GM10847 (cell line): Measurements from ENCODE around the gene SPATA21.

Experiments used
- POLR2A ChIP-seq: IDR thresholded peaks from 2 replicates; pipeline ENCODE4 v1.6.1; 2011; ENCODE audit not compliant: insufficient read length; ENCODE audit errors: extremely low read depth

SPATA21 gene

GRCh38 chr1:16436946-16437474, at the start of gene SPATA21:
SPATA21 (minus strand) TSS chr1:16437424; CDS start chr1:16431371, 6,053 bp downstream.
- TF ChIP-seq POLR2A: no peak

DNA sequence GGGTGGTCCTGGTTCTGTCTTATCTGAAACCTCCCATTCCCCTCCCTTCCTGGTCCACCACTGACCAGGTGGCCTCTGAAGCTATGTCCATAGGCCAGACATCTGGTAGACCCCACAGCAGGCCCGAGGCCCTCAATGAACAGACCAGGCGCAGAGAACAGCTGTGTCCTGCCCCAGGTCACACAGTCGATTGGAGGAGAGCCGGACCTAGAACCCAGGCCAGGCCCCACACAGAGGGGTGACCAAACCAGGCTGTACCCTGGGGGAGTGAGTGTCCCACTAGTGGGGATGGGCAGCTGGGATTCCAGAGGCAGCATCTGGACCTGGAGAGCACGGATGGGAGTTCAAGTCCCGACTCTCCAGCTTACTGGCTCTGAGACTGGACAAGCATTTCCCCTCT, 47.7 kb upstream of the SPATA21 start:
- TF ChIP-seq POLR2A: no peak

DNA sequence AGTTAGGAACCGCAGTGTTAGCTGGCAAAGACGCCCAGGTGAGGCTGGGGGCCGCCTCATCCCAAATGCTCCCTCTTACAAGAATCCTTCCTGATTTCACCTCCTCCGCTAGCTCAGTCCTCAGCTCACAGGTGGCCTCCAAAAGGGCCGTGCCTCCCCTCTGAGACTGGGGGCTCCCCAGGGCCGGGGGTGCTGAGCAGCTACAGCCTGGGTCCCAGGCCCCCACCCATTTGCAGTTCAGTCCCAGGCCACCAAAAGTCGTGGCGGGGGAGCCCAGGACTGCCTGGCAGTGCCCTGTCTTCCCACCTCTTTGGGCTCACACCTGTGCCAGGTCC, 47.2 kb upstream of the SPATA21 start:
- TF ChIP-seq POLR2A: no peak

DNA sequence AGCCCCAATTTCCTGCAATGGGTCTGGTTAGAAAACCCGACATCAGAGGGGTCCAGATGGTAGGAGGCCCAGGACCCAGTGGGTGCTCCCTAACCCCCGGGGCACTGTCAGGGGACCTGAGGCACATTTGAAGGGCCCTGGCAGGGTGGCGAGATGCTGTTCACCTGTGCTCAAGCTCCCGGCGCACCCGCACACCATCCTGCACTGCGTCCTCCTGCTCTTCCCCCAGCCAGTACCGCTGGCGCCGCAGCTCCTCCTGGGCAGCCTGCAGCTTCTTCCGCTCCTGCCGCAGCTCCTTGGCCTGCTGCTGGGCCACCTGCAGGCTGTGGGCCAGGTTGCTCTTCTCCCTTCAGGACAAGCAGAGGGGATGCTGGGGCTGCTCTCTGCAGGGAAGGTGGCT, 40.9 kb upstream of the SPATA21 start:
- no peak for TF ChIP-seq POLR2A

GRCh38 chr1:16474166-16474800, 37.1 kb upstream of the SPATA21 start:
- no peak for TF ChIP-seq POLR2A

DNA sequence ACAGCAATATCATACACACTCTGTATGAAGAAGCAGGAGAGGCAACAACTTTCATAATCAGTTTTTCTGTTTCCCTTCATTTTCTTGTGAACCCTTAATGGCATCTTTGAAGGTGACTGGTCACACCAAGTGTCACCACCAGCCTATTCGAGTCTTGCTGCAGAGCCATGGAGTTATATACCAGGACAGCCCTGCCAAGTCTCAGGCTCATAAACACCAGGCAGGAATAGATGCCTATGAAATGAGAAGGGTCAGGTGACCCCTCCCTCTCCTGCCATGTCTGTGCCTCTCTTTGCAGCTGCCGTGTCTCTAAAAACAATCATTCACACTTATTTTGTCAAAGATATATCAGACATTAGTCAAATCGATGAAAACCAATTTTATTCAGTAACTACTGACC, 31.3 kb upstream of the SPATA21 start:
- TF ChIP-seq POLR2A: no peak

DNA sequence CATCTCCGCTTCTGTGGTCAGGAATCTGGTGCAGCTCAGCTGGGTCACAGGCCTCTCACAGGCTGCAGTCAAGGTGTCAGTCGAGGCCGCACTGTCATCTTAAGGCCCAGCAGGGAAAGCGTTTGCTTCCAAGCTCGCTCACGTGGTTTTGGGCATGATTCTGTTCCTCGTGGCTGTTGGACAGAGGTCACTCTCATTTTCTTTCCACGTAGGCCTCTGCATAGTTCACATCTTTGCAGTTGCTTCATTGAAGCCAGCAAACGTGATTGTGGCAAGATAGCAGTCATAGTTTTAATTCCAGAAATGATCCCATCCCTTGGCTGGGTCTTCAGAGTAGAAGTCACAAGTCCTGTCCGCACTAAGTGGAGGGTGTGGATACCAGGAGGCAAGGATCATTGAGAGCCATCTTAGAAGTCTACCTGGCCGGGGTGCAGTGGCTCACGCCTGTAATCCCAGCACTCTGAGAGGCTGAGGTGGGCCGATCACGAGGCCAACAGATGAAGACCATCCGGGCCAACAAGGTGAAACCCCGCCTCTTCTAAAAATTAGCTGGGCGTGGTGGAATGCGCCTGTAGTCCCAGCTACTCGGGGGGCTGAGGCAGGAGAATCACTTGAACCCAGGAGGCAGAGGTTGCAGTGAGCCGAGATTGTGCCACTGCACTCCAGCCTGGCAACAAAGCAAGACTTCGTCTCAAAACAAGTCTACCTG, 27.8 kb upstream of the SPATA21 start:
- TF ChIP-seq POLR2A: no peak

DNA sequence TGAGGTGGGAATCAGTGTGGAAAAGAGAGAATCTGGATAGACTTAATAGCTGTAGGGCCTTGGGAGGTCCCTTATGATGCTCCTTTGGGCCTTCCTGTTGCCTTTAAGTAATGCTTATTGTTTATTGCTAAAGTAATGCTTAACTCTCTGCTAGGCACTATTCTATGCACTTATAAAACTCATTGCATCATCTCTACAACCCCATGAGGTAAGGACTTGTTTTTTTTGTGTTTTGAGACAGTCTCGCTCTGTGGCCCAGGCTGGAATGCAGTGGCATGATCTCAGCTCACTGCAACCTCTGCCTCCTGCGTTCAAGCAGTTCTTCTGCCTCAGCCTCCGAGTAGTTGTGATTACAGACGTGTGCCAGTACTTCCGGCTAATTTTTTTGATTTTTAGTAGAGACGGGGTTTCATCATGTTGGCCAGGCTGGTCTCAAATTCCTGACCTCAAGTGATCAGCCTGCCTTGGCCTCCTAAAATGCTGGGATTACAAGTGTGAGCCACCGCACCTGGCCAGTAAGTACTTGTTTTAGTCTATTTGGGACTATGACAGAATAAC, 25.6 kb upstream of the SPATA21 start:
- TF ChIP-seq POLR2A: no peak

DNA sequence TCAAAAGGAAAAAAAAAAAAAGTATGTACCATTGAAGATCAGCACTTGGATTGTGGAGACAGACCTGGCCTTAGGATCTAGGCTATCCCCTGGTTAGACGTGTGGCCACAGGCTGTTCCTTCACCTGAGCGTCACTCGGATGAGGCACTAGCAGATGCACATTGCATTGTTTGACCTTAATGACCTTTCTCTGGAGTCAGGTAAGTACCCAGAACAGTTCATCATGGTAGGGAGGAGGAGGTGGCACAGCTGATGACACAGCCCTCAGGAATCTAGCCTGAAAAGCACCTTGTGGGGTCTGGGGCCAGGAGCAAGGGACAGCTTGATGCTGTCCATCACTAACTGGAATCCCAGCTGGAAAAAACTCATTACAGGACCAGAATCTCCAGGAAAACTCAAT, 24.5 kb upstream of the SPATA21 start:
- no peak for TF ChIP-seq POLR2A

- no peak for TF ChIP-seq POLR2A
These were observed 22.2 kb upstream of the SPATA21 start for GRCh38 chr1:16459352-16459925.

DNA sequence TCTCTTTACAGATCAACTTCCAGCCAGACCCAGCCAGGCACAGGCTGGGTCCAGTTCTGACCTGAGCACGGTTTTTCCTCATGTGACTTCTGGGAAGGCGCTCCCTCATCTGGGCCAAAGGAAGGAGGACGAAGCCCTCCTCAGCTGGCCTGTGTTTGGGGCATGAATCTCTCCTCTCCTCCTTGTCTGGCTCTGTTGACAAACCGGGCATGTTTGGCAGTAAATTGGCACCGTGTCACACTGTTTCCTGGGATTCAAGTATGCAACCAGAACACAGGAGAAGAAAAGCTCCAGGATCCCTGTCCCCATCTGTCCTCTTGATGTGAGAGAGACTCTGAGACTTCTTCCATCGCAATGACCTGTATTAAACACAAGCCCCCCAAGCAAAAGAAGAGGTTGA, 21.6 kb upstream of the SPATA21 start:
- TF ChIP-seq POLR2A: no peak

DNA sequence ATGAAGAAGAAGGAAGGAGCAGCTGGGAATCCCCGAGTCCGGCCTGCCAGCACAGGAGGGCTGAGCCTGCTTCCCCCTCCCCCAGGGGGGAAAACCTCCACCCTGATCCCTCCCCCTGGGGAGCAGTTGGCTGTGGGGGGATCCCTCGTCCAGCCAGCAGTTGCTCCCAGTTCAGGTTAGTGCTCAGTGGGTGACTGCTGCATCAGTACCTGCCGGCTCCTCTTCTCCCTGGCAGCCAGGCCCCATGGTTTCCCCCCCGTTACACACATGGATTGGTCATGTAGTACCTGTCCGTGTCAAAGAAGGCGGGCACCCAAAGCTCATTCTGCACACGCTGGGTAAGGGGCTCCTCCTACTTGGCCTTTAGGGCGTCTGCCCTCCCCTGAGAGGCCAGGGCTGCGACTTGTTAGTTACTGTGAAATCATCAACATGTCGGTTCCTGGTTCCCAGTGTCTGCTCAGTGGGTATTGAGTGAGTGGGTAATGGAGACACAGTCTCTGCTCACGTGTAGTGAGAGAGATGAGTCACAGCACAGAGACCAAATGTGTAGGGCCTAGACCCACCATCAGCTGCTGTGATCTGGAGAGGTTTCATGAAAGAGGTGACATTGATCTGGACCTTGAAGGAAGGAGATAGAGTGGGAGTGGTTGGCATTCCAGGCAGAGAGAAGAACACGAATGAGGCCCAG, 14.8 kb upstream of the SPATA21 start:
- no peak for TF ChIP-seq POLR2A

DNA sequence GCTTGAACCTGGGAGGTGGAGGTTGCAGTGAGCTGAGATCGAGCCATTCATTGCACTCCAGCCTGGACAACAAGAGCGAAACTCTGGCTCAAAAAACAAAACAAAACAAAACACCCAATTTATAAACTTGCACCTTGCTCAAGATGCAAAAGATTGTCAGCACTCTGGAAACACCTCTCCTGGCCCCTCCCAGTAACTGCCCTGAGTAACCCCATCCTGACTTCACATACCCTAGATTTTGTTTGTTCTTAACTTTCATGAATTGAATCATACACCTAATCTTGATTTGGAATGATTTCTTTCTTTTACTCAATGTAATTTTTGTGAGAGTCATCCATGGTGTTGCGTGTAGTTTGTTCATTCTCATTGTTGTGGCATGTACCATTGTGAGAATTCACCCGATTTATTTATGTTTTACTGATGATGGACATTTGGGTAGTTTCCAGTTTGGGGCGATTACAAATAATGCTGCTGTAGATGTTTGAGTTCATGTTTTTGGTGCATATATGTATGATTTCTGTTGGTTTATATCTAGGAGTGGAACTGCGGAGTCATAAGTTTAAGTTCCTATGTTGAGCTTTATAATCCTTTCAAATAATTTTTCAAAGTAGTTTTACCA, 13.7 kb upstream of the SPATA21 start:
- no peak for TF ChIP-seq POLR2A

- TF ChIP-seq POLR2A: no peak
These were observed 12.4 kb upstream of the SPATA21 start for GRCh38 chr1:16449666-16450065.

DNA sequence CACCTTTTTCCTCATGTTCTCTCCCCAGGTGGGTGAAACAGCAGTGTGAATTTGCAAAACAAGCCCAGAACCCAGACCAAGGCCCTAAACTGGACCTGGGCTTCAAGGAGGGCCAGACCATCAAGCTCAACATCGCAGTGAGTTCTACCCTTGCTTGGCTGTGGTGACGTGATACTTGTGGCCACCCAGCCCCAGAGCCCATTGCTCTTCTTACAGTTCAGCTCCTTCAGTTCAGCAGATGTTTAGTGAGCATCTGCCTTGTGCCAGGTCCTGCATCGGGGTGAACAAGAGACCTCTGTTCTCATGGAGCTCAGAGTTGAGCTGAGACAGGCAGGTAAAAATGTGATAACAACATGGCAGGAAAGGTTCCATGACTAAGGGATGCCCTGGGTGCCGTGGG, 11.8 kb upstream of the SPATA21 start:
- no peak for TF ChIP-seq POLR2A

DNA sequence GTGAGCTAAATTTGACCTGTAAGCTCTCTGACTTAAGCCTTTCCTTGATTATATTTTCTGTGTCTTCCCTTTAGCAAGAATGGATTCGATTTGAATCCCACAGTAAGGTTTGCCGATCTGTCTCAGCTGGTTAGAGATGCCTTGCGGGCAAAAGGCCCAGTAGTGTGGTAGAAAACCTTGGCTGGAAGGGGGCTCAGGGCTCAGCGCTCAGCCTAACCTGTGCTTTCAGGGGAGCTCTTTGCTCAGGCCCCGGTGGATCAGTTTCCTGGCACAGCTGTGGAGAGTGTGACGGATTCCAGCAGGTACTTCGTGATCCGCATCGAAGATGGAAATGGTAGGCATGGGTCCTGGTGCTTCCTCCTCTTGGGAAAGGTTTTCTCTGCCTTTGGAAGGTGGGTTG, 10.4 kb upstream of the SPATA21 start:
- TF ChIP-seq POLR2A: no peak

- no peak for TF ChIP-seq POLR2A
These were observed 8.9 kb upstream of the SPATA21 start for GRCh38 chr1:16446116-16446515.
